K562 (cell line): Measurements from ENCODE around the gene CPTP. TPM values are rescaled to one million over a fixed set of nuclear protein-coding genes. Genes with fewer than 3 reads are reported as not detected.

ENCODE experiments used
- CSDE1 ChIP-seq, 2 experiments: fragments of 450-650 bp; IDR thresholded peaks; 2 replicates each; pipeline ENCODE4 v1.6.1; 2016; ENCODE audit warnings: mild to moderate bottlenecking in 1 of 2
- FOSL1 ChIP-seq: fragments of 200-800 bp; sonication (Bioruptor generic); conservative IDR thresholded peaks from 2 replicates; pipeline ENCODE4 v1.6.1; 2016; ENCODE audit warnings: missing genetic modification characterization, missing compliant biosample characterization
- FOXJ3 ChIP-seq: sonication (generic); formaldehyde crosslinking; IDR thresholded peaks from 2 replicates; pipeline ENCODE4 v1.4.0; 2020; ENCODE audit warnings: mild to moderate bottlenecking, missing genetic modification reagents
- JUND ChIP-seq, 2 experiments: IDR thresholded peaks; 2 replicates in 1 of 2; 3 replicates in 1 of 2; pipeline ENCODE4 v1.6.1; 2011; ENCODE audit warnings: borderline replicate concordance in 2 of 2, low read depth in 2 of 2, low read length in 2 of 2, improper control_type of control experiment in 1 of 2, missing biosample characterization in 1 of 2, missing genetic modification characterization in 1 of 2, missing genetic modification reagents in 1 of 2
- MEIS2 ChIP-seq: fragments of 450-650 bp; IDR thresholded peaks from 2 replicates; pipeline ENCODE4 v1.6.1; 2014; ENCODE audit warnings: mild to moderate bottlenecking; ENCODE audit not compliant: partially characterized antibody
- POLR2H ChIP-seq: IDR thresholded peaks from 2 replicates; pipeline ENCODE4 v1.6.1; 2016; ENCODE audit warnings: missing genetic modification characterization, low read depth, mild to moderate bottlenecking, control low read depth, missing compliant biosample characterization, moderate library complexity
- ZBTB7A ChIP-seq: IDR thresholded peaks from 2 replicates; pipeline ENCODE4 v1.6.1; 2011; ENCODE audit warnings: low read depth, mild to moderate bottlenecking, low read length, moderate library complexity, borderline replicate concordance; ENCODE audit not compliant: control insufficient read depth
- ZNF436 ChIP-seq: fragments of 250-450, 450-650 bp; sonication (Bioruptor Pico); formaldehyde crosslinking; IDR thresholded peaks from 2 replicates; pipeline ENCODE4 v1.7.0; 2020; ENCODE audit warnings: mild to moderate bottlenecking
- ZNF707 ChIP-seq: fragments of 250-450 bp; sonication (Bioruptor Pico); conservative IDR thresholded peaks from 2 replicates; pipeline ENCODE4 v1.8.0; 2022; ENCODE audit warnings: inconsistent platforms, mild to moderate bottlenecking, moderate library complexity
- ZZZ3 ChIP-seq: fragments of 450-650 bp; IDR thresholded peaks from 2 replicates; pipeline ENCODE4 v1.6.1; 2016; ENCODE audit warnings: antibody characterized with exemption, mild to moderate bottlenecking, moderate library complexity
- polyA plus RNA-seq, 8 experiments: library from polyadenylated mRNA; depleted of rRNA in 4 of 8; stranded (reverse) in 5 of 8; unstranded in 3 of 8; fragments of >200 nt; fragmentation: Nextera tagmentation in 2 of 8; fragmentation: Illumina TruSeq in 1 of 8; extraction: Ambion mirVana in 2 of 8; extraction: Trizol in 1 of 8; gene quantifications; 2 replicates each; pipeline versions ENCODE4 v1.2.1 to v1.2.3, GENCODE V29; 2011 to 2014; ENCODE audit warnings: inconsistent platforms in 1 of 8, missing spikeins in 1 of 8
- total RNA-seq, 7 experiments: library from RNA; depleted of rRNA in 6 of 7; stranded (reverse); fragments of >200 nt in 6 of 7; fragmentation: Illumina TruSeq in 2 of 7; extraction: Trizol in 2 of 7; gene quantifications; 2 replicates each; pipeline versions ENCODE4 v1.2.1 to v1.2.3, GENCODE V29; 2011 to 2021; ENCODE audit warnings: low replicate concordance in 1 of 7
- TF ChIP-seq, protein P1 (sequence below): fragments of 450-650 bp; IDR thresholded peaks from 2 replicates; pipeline ENCODE4 v1.6.1; 2016; ENCODE audit warnings: antibody characterized with exemption
- TF ChIP-seq, protein P2 (sequence below): fragments of 200-800 bp; sonication (Bioruptor generic); IDR thresholded peaks from 2 replicates; pipeline ENCODE4 v1.6.1; 2017; ENCODE audit warnings: missing genetic modification characterization, missing compliant biosample characterization

CPTP gene
- total and polyA plus RNA-seq, 9 of the 15 experiments (the other 6 are each of a cell fraction or from before 2014, with no cell fraction given): 0.11 to 25.8 (median 3.5) TPM

DNA sequence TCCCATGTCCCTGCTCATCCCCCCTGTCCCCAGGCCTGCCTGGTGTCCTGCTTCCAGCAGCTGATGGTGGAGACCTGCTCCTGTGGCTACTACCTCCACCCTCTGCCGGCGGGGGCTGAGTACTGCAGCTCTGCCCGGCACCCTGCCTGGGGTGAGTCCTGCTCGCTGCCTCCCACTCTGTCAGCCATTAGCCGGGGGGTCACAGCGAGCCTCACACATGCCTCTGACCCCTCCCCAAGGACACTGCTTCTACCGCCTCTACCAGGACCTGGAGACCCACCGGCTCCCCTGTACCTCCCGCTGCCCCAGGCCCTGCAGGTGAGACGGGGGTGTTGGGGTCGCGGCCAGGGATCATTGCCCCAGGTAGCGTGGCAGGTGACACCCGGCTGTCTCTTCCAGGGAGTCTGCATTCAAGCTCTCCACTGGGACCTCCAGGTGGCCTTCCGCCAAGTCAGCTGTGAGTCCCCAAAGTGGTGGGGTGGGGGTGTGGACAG is 34.3 kb upstream of the CPTP start (continued):
- TF ChIP-seq, protein P1, sequence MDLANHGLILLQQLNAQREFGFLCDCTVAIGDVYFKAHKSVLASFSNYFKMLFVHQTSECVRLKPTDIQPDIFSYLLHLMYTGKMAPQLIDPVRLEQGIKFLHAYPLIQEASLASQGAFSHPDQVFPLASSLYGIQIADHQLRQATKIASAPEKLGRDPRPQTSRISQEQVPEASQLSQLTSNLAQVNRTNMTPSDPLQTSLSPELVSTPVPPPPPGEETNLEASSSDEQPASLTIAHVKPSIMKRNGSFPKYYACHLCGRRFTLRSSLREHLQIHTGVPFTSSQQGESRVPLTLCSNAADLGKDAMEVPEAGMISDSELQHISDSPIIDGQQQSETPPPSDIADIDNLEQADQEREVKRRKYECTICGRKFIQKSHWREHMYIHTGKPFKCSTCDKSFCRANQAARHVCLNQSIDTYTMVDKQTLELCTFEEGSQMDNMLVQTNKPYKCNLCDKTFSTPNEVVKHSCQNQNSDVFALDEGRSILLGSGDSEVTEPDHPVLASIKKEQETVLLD: peak; percentile 53; the same call in 1 of the 2 replicates
- TF ChIP-seq, protein P2, sequence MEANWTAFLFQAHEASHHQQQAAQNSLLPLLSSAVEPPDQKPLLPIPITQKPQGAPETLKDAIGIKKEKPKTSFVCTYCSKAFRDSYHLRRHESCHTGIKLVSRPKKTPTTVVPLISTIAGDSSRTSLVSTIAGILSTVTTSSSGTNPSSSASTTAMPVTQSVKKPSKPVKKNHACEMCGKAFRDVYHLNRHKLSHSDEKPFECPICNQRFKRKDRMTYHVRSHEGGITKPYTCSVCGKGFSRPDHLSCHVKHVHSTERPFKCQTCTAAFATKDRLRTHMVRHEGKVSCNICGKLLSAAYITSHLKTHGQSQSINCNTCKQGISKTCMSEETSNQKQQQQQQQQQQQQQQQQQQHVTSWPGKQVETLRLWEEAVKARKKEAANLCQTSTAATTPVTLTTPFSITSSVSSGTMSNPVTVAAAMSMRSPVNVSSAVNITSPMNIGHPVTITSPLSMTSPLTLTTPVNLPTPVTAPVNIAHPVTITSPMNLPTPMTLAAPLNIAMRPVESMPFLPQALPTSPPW (CRISPR knock-in tag): peak; percentile 50
- no peak for TF ChIP-seq FOSL1 (tag)
- TF ChIP-seq JUND (IDR thresholded peaks at IDR 0.05; ENCODE audit: borderline replicate concordance, low read depth, low read length): peak; percentile 29; the same call in 1 of the 2 replicates
- TF ChIP-seq JUND (tag; IDR thresholded peaks at IDR 0.05; ENCODE audit: borderline replicate concordance, low read depth, low read length): no peak
- no peak for TF ChIP-seq FOXJ3 (CRISPR knock-in tag)
- no peak for TF ChIP-seq MEIS2
- no peak for TF ChIP-seq ZNF707 (CRISPR knock-in tag)
- TF ChIP-seq CSDE1 (IDR thresholded peaks at IDR 0.05): no peak
- no peak for TF ChIP-seq ZNF436
- TF ChIP-seq ZBTB7A: peak; percentile 25; the same call in 1 of the 2 replicates
- no peak for TF ChIP-seq POLR2H (tag)
- TF ChIP-seq ZZZ3: no peak
